CD4-positive, alpha-beta T cell treated with Interleukin-12 subunit alpha and Interleukin-12 subunit beta, for 1 hour (primary cell): ENCODE results near the gene DGKE.
A peak's percentile ranks its signal among the peaks of the same experiment; 100 is the strongest.

ENCODE experiments used
- DNase-seq: peaks from one replicate; pipeline ENCODE4 v3.0.0-alpha.2; 2020

Gene DGKE

GRCh38 chr17:56833809-56834379 lies at the start of gene DGKE, which contains the start of gene C17orf67:
Gene DGKE, plus strand, starts transcription at chr17:56834151. Its CDS starts 645 bp downstream, at chr17:56834796.
Gene C17orf67, minus strand, starts transcription at chr17:56833920. Its CDS starts 18,110 bp downstream, at chr17:56815810.
- peak; percentile 99 for DNase-seq

- no peak for DNase-seq
Measured at GRCh38 chr17:56785405-56785804, 48.5 kb upstream of the DGKE start.

GRCh38 chr17:56785997-56786680 lies 47.8 kb upstream of the DGKE start:
- DNase-seq, result no peak

- DNase-seq, result peak; percentile 28
Measured at GRCh38 chr17:56786989-56787482, 46.9 kb upstream of the DGKE start.

GRCh38 chr17:56792267-56792666 lies 41.7 kb upstream of the DGKE start:
- no peak for DNase-seq

- DNase-seq, result no peak
Measured at GRCh38 chr17:56793531-56793930, 40.4 kb upstream of the DGKE start.

GRCh38 chr17:56793957-56794356 lies 40.0 kb upstream of the DGKE start:
- DNase-seq, result no peak

GRCh38 chr17:56795221-56795865 lies 38.6 kb upstream of the DGKE start:
- no peak for DNase-seq

- no peak for DNase-seq
Measured at GRCh38 chr17:56796536-56796935, 37.4 kb upstream of the DGKE start.

GRCh38 chr17:56798916-56799315 lies 35.0 kb upstream of the DGKE start:
- DNase-seq, result no peak

- no peak for DNase-seq
Measured at GRCh38 chr17:56801459-56802178, 32.3 kb upstream of the DGKE start.

GRCh38 chr17:56803071-56803470 lies 30.9 kb upstream of the DGKE start:
- DNase-seq, result no peak

GRCh38 chr17:56804454-56804853 lies 29.5 kb upstream of the DGKE start:
- no peak for DNase-seq

- DNase-seq, result no peak
Measured at GRCh38 chr17:56806949-56807348, 27.0 kb upstream of the DGKE start.

GRCh38 chr17:56807723-56808122 lies 26.2 kb upstream of the DGKE start:
- no peak for DNase-seq

- no peak for DNase-seq
Measured at GRCh38 chr17:56808503-56808902, 25.4 kb upstream of the DGKE start.

GRCh38 chr17:56809106-56809819 lies 24.7 kb upstream of the DGKE start:
- DNase-seq, result no peak

GRCh38 chr17:56809820-56810179 lies 24.2 kb upstream of the DGKE start:
- DNase-seq, result no peak

- no peak for DNase-seq
Measured at GRCh38 chr17:56810343-56810742, 23.6 kb upstream of the DGKE start.

GRCh38 chr17:56810891-56811775 lies 22.8 kb upstream of the DGKE start:
- no peak for DNase-seq

- no peak for DNase-seq
Measured at GRCh38 chr17:56812901-56813388, 21.0 kb upstream of the DGKE start.

GRCh38 chr17:56815711-56816110 lies 18.2 kb upstream of the DGKE start:
- DNase-seq, result no peak
